Spleen (tissue), 7 donors: ENCODE data around the gene MPO.

ENCODE experiments used
- CTCF ChIP-seq, 11 experiments: fragments of 200-600 bp in 7 of 11; fragments of 450-650 bp in 4 of 11; sonication (generic) in 4 of 11; IDR thresholded peaks in 8 of 11; conservative IDR thresholded peaks in 3 of 11; 1 replicate in 7 of 11; 2 replicates in 4 of 11; pipeline versions ENCODE4 v1.4.0 to v1.8.0; 2016 to 2021; ENCODE audit warnings: antibody characterized with exemption in 11 of 11, inconsistent platforms in 4 of 11, mild to moderate bottlenecking in 1 of 11
- POLR2A ChIP-seq, 3 donors: fragments of 450-650 bp; IDR thresholded peaks; one replicate each; pipeline ENCODE4 v1.5.1; 2017; ENCODE audit warnings: antibody characterized with exemption in 3 of 3, mild to moderate bottlenecking in 1 of 3
- POLR2AphosphoS5 ChIP-seq, 3 donors: sonication (generic); formaldehyde crosslinking; IDR thresholded peaks; one replicate each; pipeline ENCODE4 v1.5.1; 2017; ENCODE audit warnings: antibody characterized with exemption in 3 of 3
- donor health status: DM: no; HTN: no; CAD: no; lungs with moderate emphysema.
- donor health status: DM: no; HTN: no; CAD: no.
- donor health status: DM: no; HTN: no; CAD: no.

DNA sequence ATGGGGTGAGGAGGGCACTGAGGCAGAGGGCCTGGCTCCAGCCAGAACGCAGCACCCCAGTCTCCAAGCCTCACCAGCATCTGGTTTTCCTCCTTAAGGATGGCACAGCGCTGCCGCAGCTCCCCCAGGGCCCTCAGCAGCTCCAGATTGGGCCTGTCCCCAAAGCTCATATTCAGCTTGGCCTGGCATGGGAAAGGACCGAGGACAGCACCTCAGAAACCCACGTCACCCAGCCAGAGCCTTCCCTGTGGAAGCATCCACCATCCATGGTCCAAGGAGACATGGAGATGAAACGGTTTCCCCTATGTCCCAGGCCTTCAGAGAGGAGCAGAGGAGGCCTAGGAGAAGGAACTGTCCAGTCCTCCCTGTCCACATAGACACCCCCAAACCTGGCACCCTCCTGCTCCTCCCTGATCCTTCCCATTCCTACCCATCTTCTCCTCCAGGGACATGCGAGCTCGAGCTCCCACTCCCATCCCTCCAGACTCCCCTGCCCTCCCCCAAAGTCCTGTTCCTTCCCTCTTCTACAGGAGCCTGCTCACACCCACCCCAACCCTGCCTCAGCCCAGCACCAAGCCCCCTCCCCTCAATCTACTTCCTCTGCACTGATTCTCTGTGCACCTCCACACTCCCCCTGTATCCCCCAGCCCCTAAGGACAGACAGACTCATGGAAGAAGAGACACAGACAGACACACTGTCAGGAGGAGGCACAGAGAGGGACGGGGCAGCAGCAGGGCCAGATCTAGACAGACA, 46.1 kb upstream of the MPO start:
- TF ChIP-seq POLR2A (IDR thresholded peaks at IDR 0.05) (no peak), CTCF (IDR thresholded peaks at IDR 0.05 in 8 of 11, conservative IDR thresholded peaks at IDR 0.05 in 3 of 11) (no peak), POLR2AphosphoS5 (IDR thresholded peaks at IDR 0.05) (peak in 1 of 3 donors; percentile 49)
